ENCODE measurements around the gene RPA1. TPM values are rescaled to one million over a fixed set of nuclear protein-coding genes. Genes with fewer than 3 reads are reported as not detected.

The RPA1 gene
- total and polyA plus RNA-seq, 10 of the 15 experiments (the other 5 are each of a cell fraction or from before 2014, with no cell fraction given) = 35.9 to 198 (median 71.2) TPM

DNA sequence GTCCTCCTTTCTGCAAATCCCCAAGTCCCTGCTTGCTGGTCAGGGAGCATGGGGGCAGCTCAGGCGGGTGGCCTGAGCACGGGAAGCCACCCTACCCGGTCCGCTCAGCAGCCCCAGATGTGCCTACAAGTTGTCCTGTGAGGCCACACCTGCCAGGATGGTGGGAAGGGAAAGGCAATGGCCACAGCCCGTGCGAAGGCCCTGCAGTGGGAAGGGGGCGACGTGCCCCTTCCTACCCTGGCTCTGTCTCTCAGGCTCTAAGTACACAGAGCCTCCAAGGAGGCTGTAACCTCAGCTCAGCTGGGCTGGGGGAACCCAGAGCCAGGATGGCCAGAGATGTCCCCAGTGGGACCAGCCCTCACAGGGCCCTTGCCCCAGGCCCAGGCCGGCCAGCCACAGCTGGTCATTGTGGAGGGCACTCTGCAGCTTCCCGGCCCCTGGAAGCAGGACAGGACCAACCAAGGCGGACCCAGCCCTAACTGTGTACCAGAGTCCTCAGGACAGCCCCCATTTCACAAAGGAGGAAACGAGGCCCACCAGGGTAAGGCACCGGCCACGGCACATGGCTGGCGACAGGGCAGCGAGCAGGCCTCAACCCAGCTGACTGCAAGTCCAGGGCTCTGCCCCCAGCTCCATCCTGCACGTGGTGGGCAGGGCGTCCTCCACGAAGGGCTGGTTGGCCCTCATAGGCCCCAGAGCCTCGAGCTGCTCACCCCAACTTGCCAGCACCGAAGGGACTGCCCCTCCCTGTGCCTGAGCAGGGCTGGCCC lies 113.0 kb downstream of the RPA1 start:
- BruUV-seq (replicated peaks) = no TSS peak

More for the DNA sequence above, 113.0 kb downstream of the RPA1 start:
- Histone ChIP-seq H3K36me3 (ENCODE audit: control insufficient read depth in 2 of 2, insufficient read depth in 2 of 2, low read length in 1 of 2) (no peaks in the 10 kb centered on the region), H3K9me3 (replicated peaks; ENCODE audit: control insufficient read depth, insufficient read depth, low read length) (no peaks in the 10 kb centered on the region), H4K20me1 (ENCODE audit: control insufficient read depth, insufficient read depth) (no peaks in the 10 kb centered on the region), H3K4me3 (no peak overlapping the region), H3K4me2 (ENCODE audit: control insufficient read depth, insufficient read depth) (no peak overlapping the region), H3K79me2 (ENCODE audit: control insufficient read depth, insufficient read depth, low read length) (no peaks in the 10 kb centered on the region), H3K27ac (ENCODE audit: control insufficient read depth, insufficient read depth) (no peak overlapping the region), H3K9ac (ENCODE audit: control insufficient read depth, insufficient read depth, low read length) (no peak overlapping the region), H3K27me3 (replicated peaks in 1 of 2; ENCODE audit: control insufficient read depth in 2 of 2, insufficient read depth in 2 of 2, low read length in 1 of 2) (no peaks in the 10 kb centered on the region), H2AFZ (ENCODE audit: control insufficient read depth, low read depth, low read length) (no peak overlapping the region), H3K4me1 (ENCODE audit: control insufficient read depth, insufficient read depth, low read length) (no peaks in the 10 kb centered on the region; the same call in 1 of the 2 replicates)
- ChIA-PET SMC1A (ENCODE audit: uncharacterized antibody, unreplicated experiment) (no interaction called here), RAD21 (ENCODE audit: unreplicated experiment) (no interaction called here), POLR2A (interaction anchor here (0.6 kb wide), 1 partner anchor 360 kb away, joined by 4 read pairs; no protein-coding TSS in a partner anchor), CTCF (no interaction called here)
- no peak for FAIRE-seq
- in situ Hi-C loops (cut with MboI) (no loop called here), intact Hi-C loops (cut with micrococcal nuclease; ENCODE audit: unreplicated experiment) (no loop called here)
- no peak for ATAC-seq
- 55% methylated on average over 21 of the region's 21 CpGs for WGBS (ENCODE audit: insufficient coverage, insufficient replicate concordance, low lambda C conversion rate, missing lambda C conversion rate)
- DNase-seq (ENCODE audit: low read depth, low spot score) = no peak
- TF ChIP-seq NR2C2 (IDR thresholded peaks at IDR 0.05; ENCODE audit: borderline replicate concordance, control insufficient read depth, insufficient read length, low read depth) (no peak), CBX3 (IDR thresholded peaks at IDR 0.05; ENCODE audit: borderline replicate concordance, low read depth) (no peak), ESRRA (IDR thresholded peaks at IDR 0.05; ENCODE audit: low read length) (no peak), ZBED1 (IDR thresholded peaks at IDR 0.05; ENCODE audit: borderline replicate concordance) (no peak), RCOR1 (conservative IDR thresholded peaks at IDR 0.05; ENCODE audit: low read depth, low read length) (no peak), NFXL1 (IDR thresholded peaks at IDR 0.05; ENCODE audit: borderline replicate concordance) (no peak), HCFC1 (IDR thresholded peaks at IDR 0.05; ENCODE audit: low read length) (no peak), LARP7 (IDR thresholded peaks at IDR 0.05) (no peak), KAT2A (conservative IDR thresholded peaks at IDR 0.05; ENCODE audit: control insufficient read depth, low read depth, low read length) (no peak), SMARCA5 (IDR thresholded peaks at IDR 0.05) (no peak), ZNF384 (IDR thresholded peaks at IDR 0.05; ENCODE audit: borderline replicate concordance, low read depth, low read length) (no peak), SPI1 (IDR thresholded peaks at IDR 0.05; ENCODE audit: borderline replicate concordance, insufficient read depth, low read depth, low read length) (no peak), IRF4 (IDR thresholded peaks at IDR 0.05; ENCODE audit: low read depth, low read length) (no peak), REST (IDR thresholded peaks at IDR 0.05; ENCODE audit: low read depth, low read length) (no peak)
- TF ChIP-seq, protein P1, sequence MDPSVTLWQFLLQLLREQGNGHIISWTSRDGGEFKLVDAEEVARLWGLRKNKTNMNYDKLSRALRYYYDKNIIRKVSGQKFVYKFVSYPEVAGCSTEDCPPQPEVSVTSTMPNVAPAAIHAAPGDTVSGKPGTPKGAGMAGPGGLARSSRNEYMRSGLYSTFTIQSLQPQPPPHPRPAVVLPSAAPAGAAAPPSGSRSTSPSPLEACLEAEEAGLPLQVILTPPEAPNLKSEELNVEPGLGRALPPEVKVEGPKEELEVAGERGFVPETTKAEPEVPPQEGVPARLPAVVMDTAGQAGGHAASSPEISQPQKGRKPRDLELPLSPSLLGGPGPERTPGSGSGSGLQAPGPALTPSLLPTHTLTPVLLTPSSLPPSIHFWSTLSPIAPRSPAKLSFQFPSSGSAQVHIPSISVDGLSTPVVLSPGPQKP (IDR thresholded peaks at IDR 0.05; ENCODE audit: low read depth, low read length) = no peak
